HG03280 (cell line): ENCODE results near the gene ESYT3.
"Not testable (repeated sequence)": the region's sequence is repeated elsewhere in the genome, so short reads cannot be mapped to it uniquely, and the experiment has no call there.

Experiments
- ATAC-seq: cut with Tn5 transposase; IDR thresholded peaks from one replicate; pipeline ENCODE4 v1.9.1; 2021; ENCODE audit warnings: mild to moderate bottlenecking, moderate library complexity; ENCODE audit not compliant: unreplicated experiment

Gene ESYT3

DNA sequence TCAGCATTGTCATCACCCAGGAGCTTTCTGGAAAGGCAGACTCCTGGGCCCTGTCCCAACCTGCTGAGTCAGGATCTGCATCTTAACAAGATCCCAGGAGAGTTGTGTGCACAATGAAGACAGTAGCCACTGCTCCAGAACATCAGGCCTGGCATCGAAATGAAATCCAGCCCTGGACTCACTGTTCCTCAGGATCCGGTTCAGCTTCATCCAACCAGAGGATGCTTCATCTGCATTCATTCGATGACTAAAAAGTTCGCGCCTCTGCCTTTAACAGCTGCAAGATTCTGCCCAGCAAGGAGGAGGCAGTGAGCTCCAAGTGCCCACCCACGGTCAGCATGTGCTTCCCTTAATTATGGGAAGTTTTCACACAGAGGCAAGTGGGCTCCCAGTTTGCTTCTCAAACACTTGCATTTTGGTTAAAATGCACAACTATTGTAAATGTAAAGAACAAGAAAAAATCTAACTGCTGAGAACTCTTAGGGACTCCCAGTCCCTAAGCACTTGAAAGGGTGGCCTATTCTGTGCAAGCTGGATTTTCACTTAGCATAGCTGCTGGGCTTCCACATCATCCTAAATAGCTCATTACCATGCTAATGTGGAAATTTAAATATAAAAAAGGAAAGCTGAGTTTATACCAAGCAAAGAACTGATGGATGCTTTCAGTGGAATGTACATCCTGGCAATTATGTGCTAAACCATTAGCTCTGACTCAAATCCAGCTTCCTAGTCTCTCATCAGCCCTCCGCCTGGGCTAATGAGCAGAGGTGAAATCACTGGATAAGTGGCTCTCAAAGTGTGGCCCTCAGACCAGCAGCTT is 25.5 kb upstream of the ESYT3 start:
- ATAC-seq = no peak

GRCh38 chr3:138412821-138413551 is 21.4 kb upstream of the ESYT3 start:
- ATAC-seq = no peak

DNA sequence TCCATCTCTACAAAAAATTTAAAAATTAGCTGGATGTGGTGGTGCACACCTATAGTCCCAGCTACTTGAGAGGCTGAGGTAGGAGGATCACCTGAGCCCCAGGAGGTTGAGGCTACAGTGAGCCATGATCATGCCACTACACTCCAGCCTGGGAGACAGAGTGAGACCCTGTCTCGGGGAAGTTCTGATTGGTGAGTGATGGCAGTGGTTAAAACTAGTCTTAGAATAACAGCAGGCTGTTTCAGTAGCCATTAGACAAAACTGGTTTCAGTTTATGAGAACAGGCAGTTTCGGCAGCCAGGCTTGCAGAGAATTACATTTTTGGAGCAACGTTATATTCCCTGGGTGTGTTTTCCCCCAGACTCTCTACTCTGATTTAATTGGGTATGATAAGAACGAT is 18.2 kb upstream of the ESYT3 start:
- not testable (repeated sequence) for ATAC-seq

DNA sequence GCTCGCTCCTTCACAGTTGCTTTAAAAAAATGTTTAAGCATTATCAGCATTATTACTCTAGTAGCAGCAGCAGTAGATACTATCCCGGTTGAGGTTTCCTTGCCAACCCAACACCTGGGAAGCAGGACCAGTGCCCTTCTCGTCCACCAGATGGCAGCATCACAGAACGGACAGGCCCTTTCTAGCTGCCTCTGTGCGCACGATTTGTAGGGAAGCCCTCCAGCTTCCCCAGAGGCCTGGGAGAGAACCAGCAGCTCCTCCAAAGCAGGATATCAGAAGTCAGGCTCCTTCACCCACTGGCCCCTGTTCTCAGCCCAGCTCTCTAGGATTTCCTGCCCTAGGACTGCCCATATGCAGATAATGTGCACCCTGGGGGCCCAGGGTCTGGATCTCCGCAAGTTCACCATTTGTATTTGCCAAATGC is 16.8 kb upstream of the ESYT3 start:
- peak; percentile 84 for ATAC-seq

DNA sequence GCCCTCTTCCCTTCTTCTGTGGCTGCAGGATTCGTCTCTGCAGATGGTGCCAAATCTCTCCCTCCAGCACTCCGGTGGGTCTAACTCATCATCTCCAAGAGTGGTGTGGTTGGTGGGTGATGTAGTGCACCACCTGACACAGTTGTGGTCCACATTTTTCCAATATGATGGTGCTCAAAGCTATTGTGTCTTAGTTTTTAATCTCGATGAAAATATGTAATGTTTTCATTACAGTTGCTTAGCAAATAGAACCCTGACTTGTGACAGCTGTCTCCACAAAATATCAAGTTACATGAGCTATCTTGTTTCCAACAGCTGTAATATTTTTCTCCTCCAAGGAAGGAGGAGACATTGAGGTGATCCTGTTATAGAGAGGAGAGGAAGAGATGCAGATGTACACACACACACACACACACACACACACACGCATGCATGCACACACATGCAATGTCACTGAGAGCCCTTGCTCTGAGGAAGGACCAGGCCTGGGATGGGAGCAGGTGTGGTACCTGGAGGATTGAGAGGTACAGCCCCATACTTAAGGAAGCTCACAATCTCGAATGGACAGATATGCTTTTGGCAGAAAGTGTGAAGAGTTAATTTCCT is 15.7 kb upstream of the ESYT3 start:
- no peak for ATAC-seq

GRCh38 chr3:138423316-138423715 is 11.1 kb upstream of the ESYT3 start:
- ATAC-seq = no peak

DNA sequence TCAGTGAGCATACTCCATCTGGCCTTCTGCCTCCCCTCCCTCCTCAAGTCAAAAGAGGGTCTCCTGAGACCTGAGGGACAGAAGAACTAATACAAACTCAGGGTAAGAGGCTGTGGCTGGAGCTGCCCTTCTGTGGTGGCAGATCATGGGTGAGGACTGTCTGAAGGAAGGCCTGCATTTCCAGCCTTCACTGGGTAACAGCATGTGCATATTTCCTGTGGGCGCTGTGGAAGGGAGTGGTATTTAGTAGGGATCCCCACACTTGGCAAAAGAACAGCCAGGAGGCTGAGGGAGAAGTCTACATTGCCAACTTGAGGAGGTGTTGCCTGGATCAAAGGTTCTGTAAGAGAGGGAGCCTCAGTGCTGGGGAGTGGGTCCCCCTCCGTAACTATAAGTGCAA is 10.1 kb upstream of the ESYT3 start:
- ATAC-seq = no peak

GRCh38 chr3:138426211-138426610 is 8.2 kb upstream of the ESYT3 start:
- no peak for ATAC-seq

GRCh38 chr3:138426754-138427153 is 7.7 kb upstream of the ESYT3 start:
- ATAC-seq = not testable (repeated sequence)

GRCh38 chr3:138429665-138430064 is 4.8 kb upstream of the ESYT3 start:
- no peak for ATAC-seq

DNA sequence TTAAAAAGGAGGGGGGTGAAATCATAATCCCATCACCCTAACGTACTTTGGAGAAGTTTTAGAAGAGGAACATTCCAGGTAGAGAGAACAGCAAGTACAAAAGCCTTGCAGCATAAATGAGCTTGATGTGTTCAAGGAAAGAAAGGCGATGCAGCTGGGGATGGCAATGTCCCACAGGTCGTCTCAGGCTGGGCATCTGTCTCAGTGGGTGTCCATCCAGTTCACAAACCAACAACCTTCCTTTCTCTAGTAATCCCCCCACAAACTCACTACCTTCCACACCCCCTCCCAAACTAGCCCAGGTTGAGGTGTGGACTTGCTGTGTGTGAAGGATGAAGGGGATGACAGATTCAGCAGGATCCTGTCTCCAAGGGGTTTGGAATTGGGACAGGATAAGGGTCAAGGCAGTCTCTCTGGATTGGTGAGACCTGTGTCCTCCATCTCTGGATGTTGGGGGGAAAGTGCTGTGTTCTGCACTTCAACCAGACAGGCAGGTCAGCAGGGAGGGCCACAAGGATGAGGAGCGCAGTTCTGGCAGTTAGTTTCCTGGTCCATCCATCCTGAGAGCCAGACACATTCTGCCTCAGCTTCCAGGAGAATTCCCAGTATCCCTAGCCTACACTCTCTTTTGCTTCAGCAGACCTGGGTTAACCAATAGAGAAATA is 1.7 kb upstream of the ESYT3 start:
- ATAC-seq = no peak

- no peak for ATAC-seq
These were observed 532 bp upstream of the ESYT3 start for GRCh38 chr3:138433892-138434275.

GRCh38 chr3:138434875-138435772 is 708 bp downstream of the ESYT3 start:
- ATAC-seq = no peak

DNA sequence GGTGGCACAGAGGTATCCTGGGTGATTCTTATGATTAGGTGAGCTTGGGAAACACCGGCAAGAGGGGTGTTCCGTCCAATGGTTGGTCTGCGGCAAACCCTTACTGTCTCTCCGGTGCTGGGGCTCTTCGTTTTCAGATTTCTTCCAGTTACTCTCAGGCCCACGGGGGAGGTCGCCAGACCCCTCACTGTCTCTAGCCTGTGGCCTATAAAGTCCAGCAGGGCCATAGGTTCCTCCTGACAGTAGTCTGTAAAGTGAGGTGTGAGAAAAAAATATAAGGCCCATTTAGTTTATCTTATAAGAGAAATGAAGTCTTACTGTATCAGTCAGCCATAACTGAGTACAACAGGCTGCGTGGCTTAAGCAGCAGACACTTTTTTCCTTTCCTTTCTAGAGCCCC is 1.4 kb downstream of the ESYT3 start:
- ATAC-seq = no peak

DNA sequence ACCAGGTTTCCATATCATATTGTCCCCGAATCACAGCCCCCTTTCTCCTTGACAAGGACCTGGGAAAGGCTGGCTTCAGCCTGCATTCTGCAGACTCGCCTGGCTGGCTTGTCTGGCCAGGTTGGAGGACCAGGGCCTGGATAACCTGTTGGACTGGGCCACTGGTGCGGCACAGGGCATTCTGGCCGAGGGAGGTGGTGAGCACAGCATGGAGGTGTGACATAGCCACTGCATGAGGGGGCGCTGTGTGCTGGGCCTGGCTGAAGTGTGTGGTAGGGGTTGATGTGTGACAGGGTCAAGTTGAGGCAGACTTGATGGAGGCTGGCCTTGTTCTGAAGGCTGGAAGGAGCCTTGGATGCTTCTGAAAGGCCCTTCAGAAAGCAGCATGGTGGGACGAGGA is 2.9 kb downstream of the ESYT3 start:
- ATAC-seq = no peak

DNA sequence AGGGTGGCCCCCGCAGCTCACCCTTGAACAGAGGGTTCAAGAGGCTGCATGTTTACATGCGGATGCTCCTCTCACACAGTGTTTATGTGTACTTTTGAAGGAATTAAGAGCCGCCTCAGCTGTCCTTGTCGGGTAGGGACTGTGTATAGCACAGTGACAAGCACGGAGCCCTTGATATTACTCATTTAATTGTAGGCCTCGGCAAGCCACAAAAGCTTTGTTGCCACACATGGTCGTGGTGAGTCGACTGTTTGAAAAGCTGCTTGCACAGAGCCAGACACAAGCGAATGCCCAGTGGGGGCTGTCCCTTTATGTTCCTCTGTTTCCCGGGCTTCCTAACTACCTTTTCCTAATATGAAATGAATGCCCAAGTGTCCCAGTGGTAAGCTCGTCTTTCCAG is 4.5 kb downstream of the ESYT3 start:
- ATAC-seq = no peak

DNA sequence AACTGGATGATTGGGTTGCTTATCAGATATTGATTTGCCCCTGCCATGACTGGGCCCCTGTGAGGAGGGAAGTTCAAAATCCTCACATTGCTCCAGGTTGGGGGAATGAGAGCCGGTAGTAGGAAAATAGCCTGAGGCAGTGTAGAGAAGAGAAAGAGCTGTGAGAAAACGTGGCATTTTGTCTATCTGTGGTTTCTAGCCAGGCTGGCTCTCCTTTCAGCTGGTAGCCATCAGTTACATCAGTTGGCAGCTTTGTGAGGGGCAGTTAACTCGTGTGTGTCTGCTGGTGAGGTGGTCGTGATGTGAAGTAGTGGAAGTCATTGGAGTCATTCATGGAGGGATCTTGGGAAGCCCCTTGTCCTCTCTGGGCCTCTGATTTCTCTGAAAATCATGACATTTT is 5.2 kb downstream of the ESYT3 start:
- ATAC-seq = no peak

DNA sequence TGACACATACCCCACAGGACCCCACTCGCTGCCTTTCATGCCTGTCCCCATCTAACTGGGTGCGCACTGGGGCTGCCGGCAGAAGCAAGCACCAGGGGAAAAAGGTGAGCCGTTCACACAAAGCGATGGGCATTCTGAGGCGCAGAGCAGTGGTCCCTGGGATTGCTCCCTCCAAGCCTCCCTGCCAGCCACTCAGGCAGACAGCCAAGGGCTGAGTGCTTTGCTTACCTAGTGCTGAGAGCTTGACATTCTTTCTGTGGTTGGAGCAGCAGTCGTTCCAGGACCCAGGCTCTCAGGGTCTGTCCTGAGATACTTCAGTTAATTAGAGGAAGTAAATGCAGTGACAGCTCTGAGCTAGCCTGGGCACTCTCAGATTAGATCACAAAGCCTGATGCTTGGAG is 5.7 kb downstream of the ESYT3 start:
- ATAC-seq = no peak

DNA sequence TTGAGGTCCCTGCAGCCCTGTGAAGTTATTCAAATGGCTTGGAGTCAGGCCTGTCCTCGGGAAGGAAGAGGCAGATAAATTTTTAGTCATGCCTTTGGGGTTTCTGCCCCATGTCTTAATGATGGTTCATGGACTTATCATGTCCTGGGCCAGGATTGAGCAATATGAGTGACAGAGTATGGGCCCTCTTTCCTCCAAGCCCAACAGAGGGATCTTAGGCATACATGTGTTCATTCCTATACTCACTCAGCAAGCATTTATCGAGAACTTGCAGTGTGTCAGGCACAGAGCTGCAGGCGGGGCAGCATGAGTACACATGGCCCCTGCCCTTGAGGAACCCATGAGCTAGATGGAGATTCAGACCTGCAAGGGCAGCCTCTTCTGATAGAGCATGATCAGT is 6.2 kb downstream of the ESYT3 start:
- ATAC-seq = no peak

DNA sequence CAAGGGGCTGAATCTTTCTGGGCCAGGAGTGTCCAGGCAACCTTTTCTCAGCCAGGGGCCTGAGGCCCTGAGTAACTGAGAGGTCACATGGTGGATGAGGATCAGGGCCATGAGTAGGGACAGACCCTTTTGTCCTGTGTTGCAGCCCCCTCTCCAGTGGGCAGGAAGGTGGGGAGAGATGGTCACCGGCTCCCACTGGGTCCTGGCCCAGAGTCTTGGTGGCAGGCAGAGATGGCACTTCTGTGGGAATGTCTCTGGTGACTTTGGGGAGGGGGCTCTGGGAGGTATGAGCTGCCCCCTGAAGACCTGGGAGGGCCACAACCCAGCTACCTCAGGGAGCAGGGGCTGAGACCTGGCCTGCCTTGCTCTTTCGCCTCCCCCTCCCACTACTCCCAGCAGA is 6.8 kb downstream of the ESYT3 start:
- ATAC-seq = no peak
